PFSK-1 (cell line): ENCODE results near the gene NOS1.

ENCODE experiments used
- FOXP2 ChIP-seq: optimal IDR thresholded peaks from 2 replicates; pipeline ENCODE3; 2011; ENCODE audit warnings: borderline replicate concordance, control low read depth, inconsistent platforms; ENCODE audit not compliant: insufficient read depth; ENCODE audit errors: extremely low read length, extremely low read depth
- POLR2AphosphoS5 ChIP-seq: IDR thresholded peaks from 2 replicates; pipeline ENCODE4 v1.6.1; 2012; ENCODE audit warnings: low read depth, mild to moderate bottlenecking, control low read depth, low read length, moderate library complexity
- REST ChIP-seq, 2 experiments: IDR thresholded peaks; 2 replicates each; pipeline versions ENCODE4 v1.6.1 to v1.8.0; 2011 to 2012; ENCODE audit warnings: low read depth in 2 of 2, low read length in 2 of 2, control low read depth in 1 of 2, inconsistent platforms in 1 of 2, mild to moderate bottlenecking in 1 of 2, moderate library complexity in 1 of 2; ENCODE audit not compliant: insufficient read depth in 1 of 2
- SIN3A ChIP-seq: IDR thresholded peaks from 2 replicates; pipeline ENCODE4 v1.6.1; 2012; ENCODE audit warnings: mild to moderate bottlenecking, low read length, moderate library complexity, borderline replicate concordance; ENCODE audit not compliant: insufficient read depth
- TAF1 ChIP-seq: IDR thresholded peaks from 2 replicates; pipeline ENCODE4 v1.6.1; 2012; ENCODE audit warnings: low read length, control low read depth, borderline replicate concordance; ENCODE audit not compliant: insufficient read depth

The NOS1 gene

DNA sequence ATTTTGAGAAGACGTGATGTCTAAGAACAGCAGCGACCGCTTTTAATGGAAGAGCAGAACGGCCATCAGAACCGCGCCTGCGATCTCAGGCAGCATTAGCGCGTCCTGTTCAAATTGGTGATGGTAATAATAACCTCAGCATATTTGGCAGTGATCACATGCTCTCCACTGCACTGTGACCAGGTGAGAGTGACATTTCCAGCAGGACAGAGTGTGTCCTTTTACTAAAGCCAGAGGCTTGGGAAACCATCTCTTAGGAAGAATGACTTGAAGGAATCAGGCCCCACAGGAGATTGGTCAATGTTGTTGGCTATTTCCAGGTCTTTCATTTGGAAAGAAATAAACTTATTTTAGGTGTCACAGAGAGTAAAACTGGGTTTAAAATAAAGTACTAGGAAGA is 119.7 kb downstream of the NOS1 start:
- TF ChIP-seq FOXP2, result no peak
- no peak for TF ChIP-seq POLR2AphosphoS5
- no peak for TF ChIP-seq TAF1
- TF ChIP-seq SIN3A, result no peak
- TF ChIP-seq REST (IDR thresholded peaks at IDR 0.05; ENCODE audit: insufficient read depth in 1 of 2, low read depth in 2 of 2, low read length in 2 of 2), result no peak

GRCh38 chr12:117240081-117240755 is 121.2 kb downstream of the NOS1 start:
- no peak for TF ChIP-seq REST (IDR thresholded peaks at IDR 0.05; ENCODE audit: insufficient read depth in 1 of 2, low read depth in 2 of 2, low read length in 2 of 2)
- TF ChIP-seq SIN3A, result no peak

- TF ChIP-seq SIN3A (no peak), FOXP2 (no peak), TAF1 (no peak), REST (IDR thresholded peaks at IDR 0.05; ENCODE audit: insufficient read depth in 1 of 2, low read depth in 2 of 2, low read length in 2 of 2) (no peak), POLR2AphosphoS5 (no peak)
Observed at GRCh38 chr12:117236456-117237001, 124.9 kb downstream of the NOS1 start.

DNA sequence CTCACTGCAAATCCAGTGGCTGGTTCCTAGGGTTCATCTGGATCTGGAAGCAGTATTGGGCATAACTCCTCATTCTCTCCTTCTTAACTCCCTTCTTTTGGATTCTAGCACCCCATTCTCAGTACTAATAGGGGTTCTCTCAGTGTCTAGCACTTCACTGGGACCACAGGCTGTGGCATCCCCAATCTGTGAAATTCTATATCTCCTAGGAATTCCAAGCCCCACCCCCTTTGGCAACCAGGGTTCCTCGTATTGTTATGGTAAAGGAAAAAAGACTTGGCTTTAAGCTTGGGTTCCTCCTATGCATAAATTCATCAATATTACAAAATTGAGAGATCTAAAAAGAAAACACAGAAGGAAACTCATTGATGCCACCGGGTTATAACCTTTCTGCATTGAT is 126.2 kb downstream of the NOS1 start:
- TF ChIP-seq SIN3A (no peak), FOXP2 (no peak), TAF1 (no peak), POLR2AphosphoS5 (no peak), REST (IDR thresholded peaks at IDR 0.05; ENCODE audit: insufficient read depth in 1 of 2, low read depth in 2 of 2, low read length in 2 of 2) (no peak)

GRCh38 chr12:117234441-117234840 is 127.0 kb downstream of the NOS1 start:
- no peak for TF ChIP-seq TAF1
- no peak for TF ChIP-seq FOXP2
- no peak for TF ChIP-seq REST (IDR thresholded peaks at IDR 0.05; ENCODE audit: insufficient read depth in 1 of 2, low read depth in 2 of 2, low read length in 2 of 2)
- TF ChIP-seq POLR2AphosphoS5, result no peak
- TF ChIP-seq SIN3A, result no peak
